GM12878 (cell line): ENCODE data around the gene KIAA1217. TPM values are rescaled to one million over a fixed set of nuclear protein-coding genes. Genes with fewer than 3 reads are reported as not detected.
A peak's percentile ranks its signal among the peaks of the same experiment; 100 is the strongest.

Experiments
- ATAC-seq: fragments of 200-7000 bp; cut with Tn5 transposase; 3 replicates; pipeline ENCODE4 v1.9.1; 2020; ENCODE audit warnings: mild to moderate bottlenecking, moderate library complexity
- BruUV-seq: library from RNA; stranded (reverse); fragments of 400-500 nt; replicated peaks from 2 replicates; lab custom pipeline; 2021; lab: Mats Ljungman, UMichigan
- CTCF ChIA-PET: fragments of 300-600 bp; sonication (Branson Sonifier 250); formaldehyde crosslinking; extraction: SDS; loops from one replicate; lab custom pipeline; 2021; ENCODE audit warnings: inconsistent platforms; lab: Yijun Ruan, JAX
- POLR2A ChIA-PET: fragments of 350-600 bp; formaldehyde crosslinking; extraction: SDS; loops from one replicate; lab custom pipeline; 2021; ENCODE audit warnings: inconsistent platforms; lab: Charles Lee
- RAD21 ChIA-PET: fragments of 300-600 bp; sonication (Branson Sonifier 250); formaldehyde crosslinking; loops from one replicate; lab custom pipeline; 2023; ENCODE audit warnings: antibody characterized with exemption; ENCODE audit not compliant: unreplicated experiment; lab: Charles Lee
- SMC1A ChIA-PET: fragments of 300-600 bp; sonication (Branson Sonifier 250); formaldehyde crosslinking; loops from one replicate; lab custom pipeline; 2023; ENCODE audit not compliant: unreplicated experiment, uncharacterized antibody; lab: Charles Lee
- DNase-seq: peaks from one replicate; pipeline ENCODE4 v3.0.0-alpha.2; 2011; ENCODE audit warnings: low read depth, low spot score
- FAIRE-seq: peaks from 3 replicates; lab custom pipeline; 2011; peaks lifted over from hg19 to GRCh38; lab: Jason Lieb, UNC
- H2AFZ ChIP-seq: 2 replicates; pipeline ENCODE4 v1.6.0; 2011; ENCODE audit warnings: low read depth, low read length, control low read depth; ENCODE audit not compliant: control insufficient read depth
- H3K27ac ChIP-seq: 2 replicates; pipeline ENCODE4 v1.5.1; 2011; ENCODE audit warnings: control low read depth; ENCODE audit not compliant: control insufficient read depth, insufficient read depth
- H3K27me3 ChIP-seq, 2 experiments: replicated peaks in 1 of 2; 2 replicates each; pipeline versions ENCODE4 v1.6.0 to v1.6.1; 2011; ENCODE audit warnings: low read length in 1 of 2; ENCODE audit not compliant: control insufficient read depth in 2 of 2, insufficient read depth in 2 of 2
- H3K36me3 ChIP-seq, 2 experiments: 2 replicates each; pipeline ENCODE4 v1.5.1; 2011; ENCODE audit warnings: low read length in 1 of 2; ENCODE audit not compliant: control insufficient read depth in 2 of 2, insufficient read depth in 2 of 2
- H3K4me1 ChIP-seq: 2 replicates; pipeline ENCODE4 v1.6.1; 2011; ENCODE audit warnings: mild to moderate bottlenecking, low read length, moderate library complexity, mixed read lengths; ENCODE audit not compliant: control insufficient read depth, insufficient read depth
- H3K4me2 ChIP-seq: 2 replicates; pipeline ENCODE4 v1.6.0; 2011; ENCODE audit warnings: control low read depth; ENCODE audit not compliant: control insufficient read depth, insufficient read depth
- H3K4me3 ChIP-seq: fragments of 200-600 bp; sonication (generic); 2 replicates; pipeline ENCODE4 v1.5.1; 2016
- H3K79me2 ChIP-seq: 2 replicates; pipeline ENCODE4 v1.6.0; 2011; ENCODE audit warnings: low read length; ENCODE audit not compliant: control insufficient read depth, insufficient read depth
- H3K9ac ChIP-seq: 2 replicates; pipeline ENCODE4 v1.8.0; 2011; ENCODE audit warnings: low read length, control low read depth, mixed read lengths; ENCODE audit not compliant: control insufficient read depth, insufficient read depth
- H3K9me3 ChIP-seq: replicated peaks from 3 replicates; pipeline ENCODE4 v1.5.1; 2011; ENCODE audit warnings: mild to moderate bottlenecking, low read length; ENCODE audit not compliant: control insufficient read depth, insufficient read depth
- H4K20me1 ChIP-seq: 2 replicates; pipeline ENCODE4 v1.6.0; 2011; ENCODE audit not compliant: control insufficient read depth, insufficient read depth
- BCL3 ChIP-seq: IDR thresholded peaks from 2 replicates; pipeline ENCODE4 v1.6.1; 2011; ENCODE audit warnings: borderline replicate concordance, low read depth, mild to moderate bottlenecking, moderate library complexity, low read length; ENCODE audit not compliant: insufficient read depth, poor library complexity, severe bottlenecking
- HDGF ChIP-seq: fragments of 450-650 bp; IDR thresholded peaks from 2 replicates; pipeline ENCODE4 v1.6.1; 2016; ENCODE audit warnings: antibody characterized with exemption
- LARP7 ChIP-seq: fragments of 450-650 bp; IDR thresholded peaks from 2 replicates; pipeline ENCODE4 v1.6.1; 2017; ENCODE audit warnings: mild to moderate bottlenecking
- SMAD1 ChIP-seq: fragments of 450-650 bp; IDR thresholded peaks from 2 replicates; pipeline ENCODE4 v1.6.1; 2018; ENCODE audit warnings: mild to moderate bottlenecking, low read depth; ENCODE audit not compliant: partially characterized antibody
- SMAD5 ChIP-seq: IDR thresholded peaks from 2 replicates; pipeline ENCODE4 v1.6.1; 2016; ENCODE audit warnings: antibody characterized with exemption, low read depth
- STAT1 ChIP-seq: fragments of 450-650 bp; conservative IDR thresholded peaks from 2 replicates; pipeline ENCODE4 v1.6.1; 2014; ENCODE audit warnings: antibody characterized with exemption, mild to moderate bottlenecking
- SUPT20H ChIP-seq: IDR thresholded peaks from 2 replicates; pipeline ENCODE4 v1.6.1; 2011; ENCODE audit warnings: low read depth, mild to moderate bottlenecking, low read length, moderate library complexity, borderline replicate concordance; ENCODE audit not compliant: control insufficient read depth
- ZSCAN29 ChIP-seq: fragments of 450-650 bp; IDR thresholded peaks from 2 replicates; pipeline ENCODE4 v1.6.1; 2017; ENCODE audit warnings: mild to moderate bottlenecking, moderate library complexity
- WGBS: methylation state at CpG from one replicate; pipeline ENCODE4 v1.1.6; 2016; ENCODE audit warnings: low lambda C conversion rate; ENCODE audit not compliant: insufficient replicate concordance, insufficient coverage; ENCODE audit errors: missing lambda C conversion rate; 5-methylcytosine and 5-hydroxymethylcytosine counted together
- in situ Hi-C: fragments of 300-500 bp; cut with MboI; formaldehyde crosslinking; loops from 9 replicates; pipeline ENCODE4 v1.14.3; 2018; ENCODE audit warnings: mixed read lengths
- intact Hi-C: fragments of 100-400 bp; cut with micrococcal nuclease; formaldehyde crosslinking; loops from one replicate; pipeline ENCODE4 v1.14.2; 2022; ENCODE audit not compliant: unreplicated experiment
- polyA plus RNA-seq, 11 experiments: library from polyadenylated mRNA; depleted of rRNA in 4 of 11; unstranded in 6 of 11; stranded (reverse) in 5 of 11; fragments of >200 nt; fragmentation: Nextera tagmentation in 4 of 11; fragmentation: Illumina TruSeq in 1 of 11; extraction: Ambion mirVana in 4 of 11; extraction: Trizol in 1 of 11; gene quantifications; 1 replicate in 1 of 11; 2 replicates in 10 of 11; pipeline versions ENCODE4 v1.2.1 to v1.2.3, GENCODE V29; 2011 to 2016; ENCODE audit warnings: inconsistent platforms in 2 of 11, missing spikeins in 2 of 11, low read depth in 1 of 11
- total RNA-seq, 4 experiments: library from RNA; depleted of rRNA in 3 of 4; stranded (reverse); fragments of >200 nt in 3 of 4; fragmentation: Illumina TruSeq in 1 of 4; extraction: Trizol in 1 of 4; gene quantifications; 2 replicates each; pipeline versions ENCODE4 v1.2.1 to v1.2.3, GENCODE V29; 2013 to 2021

KIAA1217 gene
- total and polyA plus RNA-seq, 10 of the 15 experiments (the other 5 are each of a cell fraction or from before 2014, with no cell fraction given): 0.57 to 3.8 (median 2.1) TPM

GRCh38 chr10:24202181-24202570 lies 6.8 kb upstream of the KIAA1217 start:
- Histone ChIP-seq H3K4me2 (no peak overlapping the region), H3K79me2 (no peaks in the 10 kb centered on the region), H3K27me3 (no peaks in the 10 kb centered on the region), H3K9ac (no peak overlapping the region), H3K4me1 (peaks cover 6% of the 10 kb centered on the region), H4K20me1 (no peaks in the 10 kb centered on the region)
- in situ Hi-C loops: no loop called here
- no peak for DNase-seq
- no TSS peak for BruUV-seq
- ChIA-PET RAD21 (interaction anchor here (1.3 kb wide), 2 partner anchors 117 to 207 kb away, joined by 3 read pairs; no protein-coding TSS in a partner anchor), POLR2A (no interaction called here)
- TF ChIP-seq LARP7 (no peak), STAT1 (no peak), ZSCAN29 (no peak), HDGF (no peak), SMAD5 (no peak), BCL3 (no peak), SUPT20H (no peak), SMAD1 (no peak)
- TF ChIP-seq, all 136 proteins: peak for 0
- SMC1A ChIA-PET: interaction anchor here (0.7 kb wide), 1 partner anchor 118 kb away, joined by 3 read pairs; no protein-coding TSS in a partner anchor
- H2AFZ ChIP-seq: no peak overlapping the region
- no peaks in the 10 kb centered on the region for H3K36me3 ChIP-seq
- peak; percentile 17; the same call in 2 of the 3 replicates for ATAC-seq
- WGBS: 15% methylated on average over 6 of the region's 6 CpGs
- no peaks in the 10 kb centered on the region for H3K9me3 ChIP-seq
- H3K27ac ChIP-seq: no peak overlapping the region
- CTCF ChIA-PET: interaction anchor here (0.6 to 1.8 kb wide), 2 partner anchors 22 to 158 kb away, joined by 4 to 6 read pairs; no protein-coding TSS in a partner anchor
- no peak overlapping the region for H3K4me3 ChIP-seq
- FAIRE-seq: no peak
- intact Hi-C loops: no loop called here
